ENCODE results near the gene NUDCD3.

NUDCD3 gene

DNA sequence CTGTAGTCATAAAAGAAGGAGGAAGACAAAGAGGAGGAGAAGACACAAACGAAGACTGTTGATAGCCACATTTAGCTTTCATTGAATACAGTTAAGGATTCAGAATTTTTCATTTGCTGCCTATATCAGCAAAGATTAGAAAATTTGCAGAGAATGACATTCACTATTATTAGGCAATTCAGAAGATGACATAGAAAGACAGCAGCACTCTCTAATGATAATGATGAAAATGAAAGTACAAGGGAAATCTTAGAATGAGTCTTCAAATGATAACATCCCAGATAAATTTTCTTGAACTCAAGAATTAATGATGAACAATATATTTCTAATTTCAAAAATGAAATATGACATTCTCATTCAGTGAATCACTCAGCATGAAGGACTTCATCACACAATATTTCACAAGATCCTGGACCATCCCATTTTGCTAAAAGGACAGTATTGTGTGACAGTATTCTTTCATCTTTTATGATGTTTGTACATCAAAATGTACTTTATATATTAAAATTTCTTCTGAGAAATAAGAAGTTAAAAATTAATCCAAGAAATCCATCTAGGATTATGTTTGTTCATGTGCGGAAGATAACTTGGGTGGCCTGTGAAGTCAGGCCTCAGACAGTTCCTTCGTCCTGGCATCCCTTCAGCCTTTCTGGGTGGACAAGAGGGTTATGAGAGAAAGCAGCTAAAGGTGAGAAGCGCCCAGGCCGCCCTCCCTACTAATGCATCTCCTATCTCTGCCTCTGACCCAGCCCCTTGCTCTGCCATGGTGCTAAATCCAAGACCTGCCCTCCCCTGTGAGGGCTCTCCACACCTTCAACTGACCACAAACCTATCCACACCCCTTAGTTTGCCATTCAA lies 117.7 kb downstream of the NUDCD3 start:
- DNase-seq (ENCODE audit: low read depth in 1 of 2, low spot score in 1 of 2): no peak

DNA sequence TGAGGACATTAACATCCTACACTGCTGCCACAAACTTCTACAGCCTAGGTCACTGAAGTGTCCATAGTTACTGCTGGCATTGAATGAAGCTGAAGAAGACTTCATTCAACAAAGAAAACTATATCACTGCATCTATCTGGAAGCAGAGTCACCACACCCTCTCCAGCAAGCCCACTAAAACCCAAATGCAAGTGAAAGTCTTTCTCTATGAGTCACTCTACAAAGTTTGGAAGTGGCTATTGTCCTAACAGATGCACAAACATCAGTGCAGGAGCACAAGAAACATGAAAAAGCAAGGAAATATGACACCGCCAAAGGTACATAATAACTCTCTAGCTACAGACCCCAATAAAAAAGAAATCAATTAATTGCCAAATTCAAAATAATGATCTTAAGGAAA lies 121.6 kb downstream of the NUDCD3 start:
- no peak for DNase-seq (ENCODE audit: low read depth in 1 of 2, low spot score in 1 of 2)

DNA sequence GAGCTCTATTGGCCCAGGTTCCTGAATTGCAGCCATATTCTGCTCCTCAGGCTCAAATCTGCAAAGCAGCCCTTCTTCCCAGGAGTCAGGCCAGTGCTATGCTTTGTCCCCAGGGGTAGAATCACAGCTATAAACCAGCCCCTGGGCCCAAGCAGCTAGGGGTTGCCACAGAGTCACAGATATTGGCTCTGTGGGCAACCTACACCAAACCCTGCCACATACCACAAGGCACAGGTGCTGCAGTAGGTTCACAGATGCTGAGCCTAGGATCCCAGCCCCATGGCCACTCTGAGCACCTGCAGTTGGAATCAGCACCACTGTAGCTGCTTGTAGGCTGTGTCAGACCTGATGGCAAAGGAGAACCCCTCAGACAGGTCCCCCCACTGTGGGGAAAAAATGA lies 122.0 kb downstream of the NUDCD3 start:
- DNase-seq (ENCODE audit: low read depth in 1 of 2, low spot score in 1 of 2): no peak

DNA sequence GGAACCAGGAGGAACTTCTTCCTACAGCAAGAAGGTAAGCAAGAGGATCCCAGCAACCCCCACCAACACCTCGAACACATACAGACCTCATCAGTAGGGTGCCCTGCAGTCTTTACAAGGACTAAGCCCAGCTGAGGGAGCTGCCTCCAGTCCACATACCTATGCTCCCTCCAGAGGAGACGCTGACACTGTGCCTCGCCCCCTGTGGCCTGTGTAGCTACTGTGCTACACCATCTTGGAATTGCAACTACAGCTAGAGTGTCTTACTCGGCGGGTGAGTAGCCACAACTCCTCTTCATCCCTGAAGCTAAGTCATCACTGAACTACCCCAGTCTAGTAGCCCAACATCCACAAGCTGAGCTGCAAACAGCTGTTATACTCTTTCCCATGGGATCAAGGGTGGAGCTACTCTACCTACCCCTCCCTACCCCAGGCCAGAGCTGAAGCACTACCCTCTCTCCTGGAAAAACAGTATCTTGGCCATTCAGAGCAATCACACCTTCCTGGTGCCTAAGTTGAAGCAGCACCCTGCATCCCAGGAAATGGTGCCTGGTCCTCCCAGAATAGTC lies 122.9 kb downstream of the NUDCD3 start:
- no peak for DNase-seq (ENCODE audit: low read depth in 1 of 2, low spot score in 1 of 2)

DNA sequence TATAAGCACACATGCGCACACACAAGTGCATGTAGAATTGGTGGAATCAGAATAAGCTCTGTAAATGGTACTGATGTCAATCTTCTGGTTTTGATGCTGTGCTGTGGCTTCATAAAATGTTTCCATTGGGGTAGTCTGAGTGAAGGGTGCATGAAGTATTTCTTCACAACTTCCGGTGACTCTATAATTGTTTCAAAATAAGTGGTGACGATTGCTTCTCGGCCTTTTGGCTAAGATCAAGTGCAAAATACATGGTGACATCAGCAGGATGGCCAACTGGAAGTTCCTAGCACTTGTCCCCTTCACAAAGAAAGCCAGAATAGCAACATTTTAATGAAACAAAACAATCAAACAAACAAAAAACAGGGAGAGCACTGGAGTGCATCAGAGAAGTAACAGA lies 123.5 kb downstream of the NUDCD3 start:
- DNase-seq (ENCODE audit: low read depth in 1 of 2, low spot score in 1 of 2): no peak

DNA sequence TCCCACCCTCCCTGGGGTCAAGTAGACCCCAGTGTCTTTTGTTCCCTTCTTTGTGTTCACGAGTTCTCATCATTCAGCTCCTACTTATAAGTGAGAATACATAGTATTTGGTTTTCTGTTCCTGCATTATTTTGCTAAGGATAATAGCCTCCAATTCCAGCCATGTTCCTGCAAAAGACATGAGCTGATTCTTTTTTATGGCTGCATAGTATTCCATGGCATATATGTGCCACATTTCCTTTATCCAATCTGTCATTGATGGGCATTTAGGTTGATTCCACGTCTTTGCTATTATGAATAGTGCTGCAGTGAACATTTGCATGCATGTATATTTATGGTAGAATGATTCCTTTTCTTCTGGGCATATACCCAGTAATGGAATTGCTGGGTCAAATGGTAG lies 136.8 kb downstream of the NUDCD3 start:
- no peak for DNase-seq (ENCODE audit: low read depth in 1 of 2, low spot score in 1 of 2)

DNA sequence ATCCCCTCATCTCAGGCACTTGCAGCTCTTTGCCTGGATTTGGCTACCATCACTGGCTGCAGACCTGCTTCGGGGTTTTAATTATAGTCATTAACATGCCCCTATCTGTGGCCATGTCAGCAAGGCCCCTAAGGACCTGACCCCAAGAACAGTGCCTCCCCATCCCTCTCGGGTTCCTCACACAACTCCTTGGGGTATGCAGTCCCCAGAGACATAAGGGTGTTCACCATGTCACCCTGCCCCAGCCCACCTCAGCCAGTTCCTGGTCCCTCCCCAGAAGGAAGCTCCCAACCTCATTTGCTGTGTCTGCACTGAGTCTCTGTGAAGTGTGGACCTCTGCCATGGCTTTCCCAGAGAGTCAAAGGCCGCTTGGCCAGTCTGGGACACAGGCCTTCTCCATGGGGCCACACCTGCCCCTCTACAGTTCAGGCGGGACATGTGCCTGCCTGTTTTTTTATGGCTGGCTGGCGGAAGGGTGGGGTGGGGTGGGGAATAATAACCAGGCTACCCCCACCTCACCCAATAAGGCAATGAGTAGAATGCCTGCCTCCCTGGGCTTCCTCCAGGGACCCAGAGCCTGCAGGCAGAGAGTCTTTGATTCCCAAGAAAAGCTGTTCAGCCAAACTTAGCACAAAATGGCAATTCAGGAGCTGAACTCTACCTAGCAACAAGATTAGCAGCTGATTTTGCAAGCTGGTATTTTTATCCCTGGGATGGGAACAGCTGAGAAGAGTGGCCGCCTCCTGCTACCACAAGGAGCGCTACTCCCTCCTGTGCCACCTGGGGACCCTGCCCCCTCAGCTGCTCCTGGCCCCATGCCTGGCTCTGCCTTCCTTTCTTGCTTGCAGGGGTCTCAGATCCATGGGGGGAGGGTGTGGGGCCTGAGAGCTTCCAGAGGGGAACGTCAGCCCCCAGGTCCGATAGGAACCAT lies 141.3 kb downstream of the NUDCD3 start:
- no peak for DNase-seq (ENCODE audit: low read depth in 1 of 2, low spot score in 1 of 2)

DNA sequence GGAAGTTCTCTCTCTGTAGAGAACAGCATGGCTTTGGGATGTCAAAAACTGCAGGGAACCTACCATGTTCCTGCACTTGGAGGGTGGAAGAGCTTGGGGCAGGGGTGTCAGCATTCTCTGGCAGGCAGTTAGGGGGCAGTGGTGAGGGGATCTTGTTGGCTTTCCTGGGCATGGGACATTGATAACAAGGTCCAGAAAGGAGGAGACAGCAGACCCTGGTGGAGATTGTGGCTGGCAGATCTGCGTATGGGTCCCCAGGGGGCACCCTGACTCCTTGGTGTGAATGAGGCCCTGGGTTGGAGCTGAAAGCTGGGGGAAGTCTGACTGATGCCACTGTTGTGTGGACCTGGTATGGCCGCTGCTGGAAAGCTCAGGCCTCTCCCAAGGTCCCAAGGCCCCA lies 142.2 kb downstream of the NUDCD3 start:
- DNase-seq (ENCODE audit: low read depth in 1 of 2, low spot score in 1 of 2): no peak

DNA sequence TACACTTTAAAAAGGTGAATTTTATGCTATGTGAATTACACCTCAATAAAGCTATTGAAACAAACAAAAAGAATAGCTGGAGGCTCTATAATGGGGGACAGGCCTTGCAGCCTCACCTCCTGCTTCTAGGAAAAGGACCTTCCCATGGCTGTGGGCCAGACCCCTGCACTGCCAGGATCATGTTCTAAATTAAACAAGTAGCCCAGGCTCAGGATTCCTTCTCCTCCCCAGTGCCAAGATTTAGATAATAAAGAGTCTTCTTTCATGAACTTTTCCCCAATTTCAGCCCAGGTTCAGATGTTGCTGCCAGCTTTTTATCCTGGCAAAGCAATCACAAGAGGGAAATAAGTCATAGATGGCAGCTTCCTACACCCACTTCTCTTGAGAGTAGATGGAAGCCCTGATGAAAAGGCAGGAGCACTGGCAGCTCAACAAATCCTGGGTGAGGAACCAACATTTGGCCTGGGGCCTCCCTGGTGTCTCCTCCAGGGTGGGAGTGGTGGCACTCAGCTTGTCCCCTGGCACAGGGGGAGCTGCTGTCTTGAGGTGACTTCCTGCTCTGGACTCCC lies 142.8 kb downstream of the NUDCD3 start:
- DNase-seq (ENCODE audit: low read depth in 1 of 2, low spot score in 1 of 2): no peak

DNA sequence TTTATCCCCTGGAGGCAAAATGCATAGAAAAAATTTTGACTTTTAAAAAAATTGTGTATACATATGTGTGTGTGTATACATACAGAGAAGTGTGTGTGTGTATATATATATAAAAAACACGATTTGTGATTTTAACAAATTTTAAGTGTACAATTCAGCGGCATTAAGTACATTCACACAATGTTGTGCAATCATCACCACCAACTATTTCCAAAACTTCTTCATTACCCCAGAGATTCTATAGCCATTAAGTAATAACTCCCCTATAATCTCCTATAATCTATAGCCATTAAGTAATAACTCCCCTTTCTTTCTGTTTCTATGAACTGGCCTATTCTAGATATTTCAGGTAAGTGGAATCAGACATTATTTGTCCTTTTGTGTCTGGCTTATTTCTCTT lies 144.4 kb downstream of the NUDCD3 start:
- DNase-seq (ENCODE audit: low read depth in 1 of 2, low spot score in 1 of 2): no peak

DNA sequence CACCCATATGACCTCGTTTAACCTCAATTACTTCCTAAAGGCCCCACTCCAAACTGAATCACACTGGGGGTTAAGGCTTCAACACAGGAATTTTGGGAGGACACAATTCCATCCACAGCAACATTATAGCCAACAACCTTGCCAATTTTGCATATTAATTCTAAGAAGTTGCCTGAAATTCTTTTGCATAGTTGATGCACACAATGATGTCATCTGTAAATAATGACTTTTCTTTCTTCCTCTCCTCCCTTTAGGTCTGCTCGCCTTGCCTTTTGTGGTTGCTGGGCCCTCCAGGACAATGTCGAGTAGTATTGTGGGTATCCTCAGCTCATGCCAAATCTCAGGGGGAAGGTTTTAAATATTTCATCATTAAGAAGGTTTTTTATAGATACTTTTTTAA lies 149.1 kb downstream of the NUDCD3 start:
- no peak for DNase-seq (ENCODE audit: low read depth in 1 of 2, low spot score in 1 of 2)

DNA sequence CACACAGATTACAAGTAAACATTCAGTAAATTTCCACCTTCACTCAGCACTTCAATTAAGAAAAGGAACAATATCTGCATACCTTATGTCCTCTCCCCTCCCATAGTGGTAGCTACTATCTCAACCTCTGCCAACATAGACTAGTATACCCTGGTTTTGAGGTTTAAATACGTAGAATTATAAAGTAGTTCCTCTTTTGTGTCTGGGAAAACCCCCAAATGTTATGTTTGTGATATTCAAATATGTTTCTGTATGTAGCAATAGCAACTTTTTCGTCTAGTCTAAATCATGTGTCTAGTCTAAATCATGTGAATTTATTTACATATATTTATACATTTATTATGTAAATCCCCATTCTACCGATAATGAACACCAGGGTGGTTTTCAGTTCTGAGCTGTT lies 151.9 kb downstream of the NUDCD3 start:
- no peak for DNase-seq (ENCODE audit: low read depth in 1 of 2, low spot score in 1 of 2)

DNA sequence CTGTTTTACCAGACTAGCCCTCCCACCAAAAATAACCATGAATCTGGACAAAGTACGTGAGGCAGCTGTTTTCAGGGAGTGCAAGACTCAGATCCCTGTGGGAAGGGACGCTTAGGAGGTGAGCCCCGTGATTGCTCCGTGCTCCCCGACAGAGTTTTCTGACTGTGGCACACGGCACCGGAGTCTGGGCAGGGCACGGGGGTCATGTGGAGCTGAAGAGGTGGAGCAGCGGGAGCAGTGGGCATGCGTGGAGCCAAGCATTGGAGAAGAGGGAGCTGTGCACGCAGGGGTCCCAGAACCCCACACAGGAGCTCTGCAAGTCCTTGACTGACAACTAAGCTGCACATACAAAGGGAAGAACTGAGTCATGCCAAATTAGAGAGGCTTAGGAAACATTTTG lies 154.0 kb downstream of the NUDCD3 start:
- DNase-seq (ENCODE audit: low read depth in 1 of 2, low spot score in 1 of 2): no peak

DNA sequence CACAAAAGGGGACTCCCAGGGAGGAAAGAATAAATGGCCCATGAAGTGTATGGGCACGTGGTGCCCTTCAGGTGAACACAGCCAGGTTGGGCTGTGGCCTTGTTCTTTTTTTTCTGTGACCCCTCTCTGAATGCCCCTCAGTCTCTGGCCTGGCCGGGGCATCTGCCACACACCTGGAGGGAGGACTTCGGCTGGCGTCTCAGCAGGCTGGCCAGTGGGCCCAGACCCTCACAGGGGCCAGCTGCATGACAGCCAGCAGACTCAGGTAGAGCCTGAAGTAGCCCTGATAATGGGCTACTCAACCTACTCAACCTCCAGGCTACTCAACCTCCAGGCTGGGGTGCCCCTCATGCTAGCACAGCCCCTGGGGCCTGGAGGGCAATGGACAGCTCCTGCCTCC lies 155.3 kb downstream of the NUDCD3 start:
- no peak for DNase-seq (ENCODE audit: low read depth in 1 of 2, low spot score in 1 of 2)

DNA sequence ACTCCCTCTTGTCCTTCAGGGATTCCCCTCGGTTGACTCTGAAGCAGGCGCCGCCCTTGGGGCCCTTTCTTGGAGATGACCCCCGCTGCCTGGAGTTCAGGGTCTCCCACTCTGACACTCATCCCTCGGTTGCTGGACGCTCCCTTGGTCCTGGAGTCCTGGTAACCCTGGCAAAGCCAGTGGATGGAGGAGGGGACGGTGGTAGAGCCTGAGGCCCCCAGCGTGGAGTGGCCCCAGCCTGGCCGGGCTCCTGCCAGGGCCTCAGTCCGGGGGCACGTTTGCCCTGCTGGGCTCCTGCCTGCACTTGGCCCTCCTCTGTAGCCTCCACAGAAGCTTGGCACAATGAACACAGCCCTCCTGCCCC lies 155.7 kb downstream of the NUDCD3 start:
- DNase-seq (ENCODE audit: low read depth in 1 of 2, low spot score in 1 of 2): no peak

DNA sequence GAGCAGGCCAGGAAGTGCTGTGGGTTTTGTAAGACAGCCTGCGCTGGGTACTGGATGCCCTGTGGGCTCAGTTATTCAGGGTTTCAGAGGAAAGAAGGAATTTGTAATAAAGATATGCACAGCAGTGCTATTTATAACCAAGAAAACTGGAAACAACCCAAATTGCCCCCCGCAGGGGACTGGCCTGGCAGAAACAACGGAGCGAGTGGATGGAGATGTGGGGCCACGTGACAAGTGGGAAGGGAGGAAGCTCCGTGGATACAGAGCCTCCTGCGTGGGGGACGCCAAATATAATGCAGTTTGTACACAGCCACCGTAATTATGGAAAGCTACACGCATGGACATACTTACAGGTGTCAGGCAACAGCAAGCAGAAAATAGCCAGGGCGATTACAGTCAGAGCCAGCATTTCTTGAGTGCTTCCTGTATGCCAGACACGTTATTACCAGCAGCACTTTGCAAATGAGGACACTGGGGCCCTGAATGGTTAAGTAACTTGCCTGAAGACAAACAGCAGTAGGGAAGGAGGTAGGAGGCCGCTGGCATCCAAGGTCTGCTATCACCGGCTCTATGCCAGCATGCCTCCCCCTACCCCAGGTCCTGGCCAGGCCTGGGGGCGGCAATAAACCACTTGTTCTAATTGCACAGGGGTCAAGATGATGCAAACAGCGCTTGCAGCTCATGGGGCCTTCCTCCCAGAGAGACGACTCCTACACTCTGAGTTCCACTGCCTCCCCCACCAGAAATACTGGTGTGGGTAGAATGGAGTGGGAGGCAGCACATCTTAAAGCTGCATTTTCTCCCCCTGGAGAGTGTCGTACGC lies 156.3 kb downstream of the NUDCD3 start:
- DNase-seq (ENCODE audit: low read depth in 1 of 2, low spot score in 1 of 2): no peak

DNA sequence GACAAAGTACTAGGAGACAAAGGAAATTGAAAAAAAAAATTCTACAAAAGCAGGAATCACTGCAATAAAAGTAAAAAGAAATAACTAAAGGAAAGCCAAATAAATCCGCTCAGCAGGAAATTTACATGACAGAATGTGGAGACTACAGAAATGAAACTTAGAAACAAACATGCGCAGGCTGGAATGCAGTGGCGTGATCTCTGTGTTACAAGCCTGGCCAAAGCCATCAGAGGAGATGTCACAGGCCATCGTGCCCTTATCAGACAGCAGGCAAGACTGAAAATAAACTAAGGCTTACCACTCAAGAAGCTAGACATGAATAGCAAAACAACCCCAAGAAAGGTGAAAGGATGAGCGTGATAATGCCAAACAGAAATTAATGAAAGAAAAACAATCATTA lies 158.8 kb downstream of the NUDCD3 start:
- no peak for DNase-seq (ENCODE audit: low read depth in 1 of 2, low spot score in 1 of 2)

DNA sequence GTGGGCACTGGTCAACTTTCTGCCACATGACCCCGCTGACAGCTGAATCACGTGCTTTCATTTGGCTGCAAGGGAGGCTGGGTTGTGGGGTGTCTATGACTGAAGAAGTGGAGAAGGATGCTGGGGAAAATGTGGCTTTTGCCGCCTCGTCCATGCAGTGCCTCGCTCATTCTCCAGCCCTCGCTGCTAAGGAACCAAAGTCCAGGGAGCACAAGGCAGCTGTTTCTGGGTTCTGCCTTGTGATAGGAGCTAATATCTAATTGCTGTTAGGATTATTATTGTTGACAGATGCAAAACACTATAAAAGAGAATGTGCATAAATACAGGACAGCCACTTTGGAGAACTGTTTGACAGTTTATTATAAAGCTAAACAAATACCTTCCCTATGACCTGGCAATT lies 160.1 kb downstream of the NUDCD3 start:
- DNase-seq (ENCODE audit: low read depth in 1 of 2, low spot score in 1 of 2): no peak

DNA sequence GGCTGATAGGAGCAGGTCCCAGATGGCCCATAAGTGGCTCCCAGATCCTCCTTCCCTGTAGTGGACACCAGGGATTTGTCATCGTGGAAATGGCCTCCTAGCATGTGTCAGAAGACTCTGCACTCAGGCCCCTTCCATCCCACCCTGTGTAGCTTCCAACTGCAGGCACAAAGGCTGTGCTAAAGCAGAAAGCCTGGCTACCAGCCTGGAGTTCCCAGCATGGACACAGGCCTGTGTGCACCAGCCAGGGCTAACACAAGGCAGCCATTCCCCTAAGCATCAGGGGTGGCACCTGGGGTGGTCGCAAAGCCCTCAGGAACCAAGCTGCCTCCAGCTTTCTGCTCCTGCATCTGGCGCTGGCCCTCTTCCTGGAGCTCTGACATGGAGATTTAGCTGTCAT lies 160.6 kb downstream of the NUDCD3 start:
- DNase-seq (ENCODE audit: low read depth in 1 of 2, low spot score in 1 of 2): no peak

Data from activated CD4-positive, alpha-beta T cell treated with anti-CD3 and anti-CD28 coated beads, Interleukin-2, amount 50 U/mL, for 24 hours (primary cell).